Activated gamma-delta T cell treated with anti-CD3 and anti-CD28 coated beads, Interleukin-2, amount 50 U/mL, for 16 hours (primary cell): ENCODE results near the gene COMMD10.
"Not testable (repeated sequence)": the region's sequence is repeated elsewhere in the genome, so short reads cannot be mapped to it uniquely, and the experiment has no call there.

Source experiments
- DNase-seq: peaks from one replicate; pipeline ENCODE4 v3.0.0-alpha.2; 2020; ENCODE audit warnings: low read depth

Gene COMMD10

GRCh38 chr5:116097301-116097700 is 12.5 kb downstream of the COMMD10 start:
- no peak for DNase-seq

GRCh38 chr5:116098998-116099397 is 14.2 kb downstream of the COMMD10 start:
- no peak for DNase-seq

- not testable (repeated sequence) for DNase-seq
Observed at GRCh38 chr5:116104941-116105340, 20.1 kb downstream of the COMMD10 start.

GRCh38 chr5:116115163-116115562 is 30.3 kb downstream of the COMMD10 start:
- no peak for DNase-seq

GRCh38 chr5:116130471-116130870 is 45.6 kb downstream of the COMMD10 start:
- no peak for DNase-seq

GRCh38 chr5:116130976-116131375 is 46.2 kb downstream of the COMMD10 start:
- DNase-seq, result no peak

GRCh38 chr5:116133281-116133680 is 48.5 kb downstream of the COMMD10 start:
- DNase-seq, result no peak

- DNase-seq, result no peak
Observed at GRCh38 chr5:116135344-116135743, 50.5 kb downstream of the COMMD10 start.

- DNase-seq, result no peak
Observed at GRCh38 chr5:116137544-116138378, 52.9 kb downstream of the COMMD10 start.

GRCh38 chr5:116142495-116142894 is 57.7 kb downstream of the COMMD10 start:
- no peak for DNase-seq

- no peak for DNase-seq
Observed at GRCh38 chr5:116144103-116144502, 59.3 kb downstream of the COMMD10 start.

GRCh38 chr5:116144991-116145390 is 60.2 kb downstream of the COMMD10 start:
- no peak for DNase-seq

- no peak for DNase-seq
Observed at GRCh38 chr5:116145416-116145815, 60.6 kb downstream of the COMMD10 start.

GRCh38 chr5:116152169-116152568 is 67.3 kb downstream of the COMMD10 start:
- DNase-seq, result no peak

GRCh38 chr5:116153687-116154174 is 68.9 kb downstream of the COMMD10 start:
- no peak for DNase-seq

GRCh38 chr5:116154252-116154651 is 69.4 kb downstream of the COMMD10 start:
- no peak for DNase-seq

- no peak for DNase-seq
Observed at GRCh38 chr5:116154931-116155330, 70.1 kb downstream of the COMMD10 start.

GRCh38 chr5:116157902-116158301 is 73.1 kb downstream of the COMMD10 start:
- no peak for DNase-seq

- no peak for DNase-seq
Observed at GRCh38 chr5:116159006-116159405, 74.2 kb downstream of the COMMD10 start.

GRCh38 chr5:116174111-116174510 is 89.3 kb downstream of the COMMD10 start:
- DNase-seq, result no peak

- DNase-seq, result no peak
Observed at GRCh38 chr5:116176121-116176520, 91.3 kb downstream of the COMMD10 start.

- DNase-seq, result no peak
Observed at GRCh38 chr5:116178925-116179324, 94.1 kb downstream of the COMMD10 start.

- no peak for DNase-seq
Observed at GRCh38 chr5:116209166-116209565, 124.3 kb downstream of the COMMD10 start.

- no peak for DNase-seq
Observed at GRCh38 chr5:116212225-116212624, 127.4 kb downstream of the COMMD10 start.
